Hematopoietic multipotent progenitor cell treated with erythropoietin and hydrocortisone succinate and interleukin-3 and kit ligand, for 17 days (in vitro differentiated cells): ENCODE results near the gene NAXD.
A peak's percentile ranks its signal among the peaks of the same experiment; 100 is the strongest.
"Not testable (repeated sequence)": the region's sequence is repeated elsewhere in the genome, so short reads cannot be mapped to it uniquely, and the experiment has no call there.

ENCODE experiments used
- DNase-seq: peaks from one replicate; pipeline ENCODE4 v3.0.0-alpha.2; 2015; ENCODE audit warnings: low spot score

The NAXD gene

GRCh38 chr13:110664673-110665072 is 49.3 kb downstream of the NAXD start:
- no peak for DNase-seq

- no peak for DNase-seq
Observed at GRCh38 chr13:110665491-110666254, 50.3 kb downstream of the NAXD start.

DNA sequence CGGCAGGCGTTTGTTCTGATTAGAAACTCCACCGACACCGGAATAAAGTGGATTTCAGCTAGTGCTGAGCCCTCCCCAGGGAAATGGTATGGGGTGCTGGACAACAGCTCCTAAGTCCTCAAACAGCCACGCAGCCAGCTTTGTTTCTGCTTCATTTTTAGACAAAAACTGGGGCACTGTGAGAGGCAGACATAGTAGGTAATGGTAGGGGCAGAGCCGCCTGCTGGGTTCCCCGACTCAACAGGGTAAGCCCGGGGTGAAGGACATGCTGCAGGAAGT is 50.8 kb downstream of the NAXD start:
- no peak for DNase-seq

- DNase-seq: no peak
Observed at GRCh38 chr13:110669036-110669435, 53.7 kb downstream of the NAXD start.

- DNase-seq: not testable (repeated sequence)
Observed at GRCh38 chr13:110669814-110670213, 54.5 kb downstream of the NAXD start.

- DNase-seq: no peak
Observed at GRCh38 chr13:110676595-110677587, 61.5 kb downstream of the NAXD start.

GRCh38 chr13:110677731-110678545 is 62.6 kb downstream of the NAXD start:
- no peak for DNase-seq

DNA sequence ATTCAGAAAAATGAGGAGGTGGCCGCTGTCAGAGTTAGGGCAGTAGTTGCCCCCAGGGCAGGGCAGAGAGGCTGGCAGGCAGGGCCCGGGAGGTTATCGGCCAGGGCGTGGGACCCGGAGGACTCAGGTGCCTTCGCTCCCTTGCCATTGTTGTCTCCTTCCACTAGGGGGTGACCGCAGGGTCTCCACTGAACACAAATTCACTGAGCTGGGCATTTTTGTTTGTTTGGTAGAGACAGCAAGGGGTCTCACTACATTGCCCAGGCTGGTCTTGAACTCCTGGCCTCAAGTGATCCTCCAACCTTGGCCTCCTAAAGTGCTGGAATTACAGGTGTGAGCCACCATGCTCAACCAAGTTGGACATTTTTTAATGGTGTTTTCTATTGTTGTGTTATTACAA is 65.5 kb downstream of the NAXD start:
- no peak for DNase-seq

- DNase-seq: no peak
Observed at GRCh38 chr13:110681868-110682550, 66.7 kb downstream of the NAXD start.

DNA sequence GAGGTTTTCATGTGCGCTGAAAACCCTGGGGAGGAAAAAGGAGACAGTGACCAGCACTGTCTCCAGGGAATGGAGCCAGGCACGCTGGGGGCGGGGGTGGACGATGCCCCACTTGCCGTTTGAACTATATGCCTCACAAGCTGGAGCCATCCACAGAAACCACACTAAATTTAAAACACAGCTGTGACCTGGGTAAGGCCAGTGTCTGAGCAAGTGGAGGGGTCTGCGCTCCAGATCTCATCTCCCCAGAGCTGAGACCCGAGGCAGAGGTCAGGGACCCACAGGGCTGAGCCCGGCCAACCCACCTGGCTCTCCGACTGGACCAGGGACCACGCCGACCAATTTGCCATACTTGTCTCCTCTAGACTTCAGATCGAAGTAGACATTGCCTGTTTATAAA is 67.4 kb downstream of the NAXD start:
- no peak for DNase-seq

- DNase-seq: peak; percentile 61
Observed at GRCh38 chr13:110683203-110683883, 68.0 kb downstream of the NAXD start.

- DNase-seq: no peak
Observed at GRCh38 chr13:110683921-110684320, 68.6 kb downstream of the NAXD start.

DNA sequence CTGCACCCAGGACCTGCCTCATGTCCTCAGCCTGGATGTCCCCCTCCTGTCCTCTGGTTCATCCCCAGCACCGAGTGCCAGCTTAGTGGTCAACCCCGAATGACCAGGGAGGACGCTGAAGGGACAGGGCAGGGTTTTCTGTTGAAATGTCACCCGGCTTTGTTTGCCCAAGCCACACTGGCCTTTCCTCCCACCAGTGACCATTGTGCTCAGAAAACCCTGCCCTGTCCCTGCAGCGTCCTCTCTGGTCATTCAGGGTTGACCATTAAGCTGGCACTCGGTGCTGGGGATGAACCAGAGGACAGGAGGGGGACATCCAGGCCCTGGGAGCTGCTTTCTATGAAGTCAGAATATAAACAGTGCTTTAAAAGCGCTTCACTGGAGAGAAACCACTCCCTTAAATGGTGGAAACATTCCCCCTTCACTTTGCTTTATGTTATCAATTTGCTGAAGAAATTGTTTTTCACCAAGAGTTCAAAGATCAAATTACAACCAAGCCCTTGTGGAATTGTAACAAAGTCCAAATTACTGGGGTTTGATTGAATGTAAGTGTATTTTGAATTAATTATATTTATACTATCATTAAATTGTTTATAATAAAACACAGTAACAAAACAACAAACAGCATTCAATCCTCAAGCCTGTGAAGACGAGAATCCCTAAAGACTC is 69.2 kb downstream of the NAXD start:
- no peak for DNase-seq

- DNase-seq: no peak
Observed at GRCh38 chr13:110685305-110686020, 70.1 kb downstream of the NAXD start.

DNA sequence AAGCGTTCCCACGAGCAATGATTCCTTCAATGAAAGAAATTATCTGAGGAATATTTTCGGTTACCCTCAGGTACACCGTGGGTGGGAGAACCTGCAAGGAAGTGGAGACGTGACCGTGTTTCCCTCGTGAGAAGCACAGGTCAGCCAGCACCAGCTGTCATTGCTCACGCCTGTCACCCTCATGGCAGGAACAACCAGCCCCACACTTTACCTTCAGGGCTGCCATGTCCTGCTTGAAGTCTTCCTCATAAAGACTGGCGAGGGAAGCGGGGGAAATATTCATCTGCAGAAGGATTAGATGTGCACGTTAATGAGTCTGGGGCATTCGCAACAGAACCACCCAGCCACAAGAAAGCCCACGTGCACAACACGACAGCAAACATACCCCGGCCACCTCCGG is 72.4 kb downstream of the NAXD start:
- no peak for DNase-seq

DNA sequence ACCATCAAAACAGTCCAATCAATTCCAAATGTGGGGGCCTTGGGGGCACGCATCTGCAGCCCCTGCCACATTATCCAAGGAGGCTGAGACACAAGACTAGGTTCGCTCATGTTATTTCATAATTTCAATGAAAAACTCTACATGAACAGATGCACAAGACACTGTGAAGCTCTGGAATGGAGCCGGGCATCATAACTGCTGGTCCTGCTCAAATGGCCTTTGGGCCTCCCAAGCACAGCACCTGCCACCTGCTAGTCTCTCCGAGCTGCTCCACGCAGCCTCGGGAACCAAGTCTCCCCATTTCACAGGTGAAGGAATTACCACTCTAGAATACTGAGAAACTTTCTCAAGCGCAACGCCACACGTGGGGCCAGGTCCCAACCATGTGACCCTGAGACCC is 73.7 kb downstream of the NAXD start:
- DNase-seq: no peak
